22Rv1 (cell line): ENCODE results near the gene DGAT2L6.

ENCODE experiments used
- H3K27ac ChIP-seq: fragments of 450-650 bp; 2 replicates; pipeline ENCODE4 v1.5.1; 2017
- CTCF ChIP-seq: fragments of 450-650 bp; IDR thresholded peaks from 2 replicates; pipeline ENCODE4 v1.5.1; 2017; ENCODE audit warnings: mild to moderate bottlenecking
- ZFX ChIP-seq: fragments of 450-650 bp; IDR thresholded peaks from 2 replicates; pipeline ENCODE4 v1.6.1; 2017; ENCODE audit warnings: antibody characterized with exemption, borderline replicate concordance

DGAT2L6 gene

GRCh38 chrX:70254909-70255308 lies 77.6 kb downstream of the DGAT2L6 start:
- TF ChIP-seq CTCF (no peak), ZFX (no peak)

More at GRCh38 chrX:70254909-70255308, 77.6 kb downstream of the DGAT2L6 start:
- no peak overlapping the region for H3K27ac ChIP-seq
